ENCODE data around the gene ELN. TPM values are rescaled to one million over a fixed set of nuclear protein-coding genes. Genes with fewer than 3 reads are reported as not detected.

ELN gene
- total RNA-seq, 1 experiment from 2014 or later = 0.37 TPM

- Mint-ChIP-seq H3K27ac (no peak overlapping the region; a peak in 1 of 7 replicates), H3K9me3 (no peaks in the 10 kb centered on the region), H3K27me3 (ENCODE audit: low read depth) (peaks cover 7% of the 10 kb centered on the region), H3K36me3 (ENCODE audit: insufficient read depth in 1 of 3, low read depth in 3 of 3) (no peaks in the 10 kb centered on the region), H3K4me1 (no peaks in the 10 kb centered on the region), H3K4me3 (no peak overlapping the region)
- no peak overlapping the region for H3K14ac ChIP-seq (ENCODE audit: insufficient read depth, low read length)
- no peak overlapping the region for H3K4me2 ChIP-seq (ENCODE audit: insufficient read depth, insufficient read length, low read length)
- H2AK5ac ChIP-seq (ENCODE audit: insufficient read length, low read length) = no peak overlapping the region
- no peak overlapping the region for H4K8ac ChIP-seq (replicated peaks; ENCODE audit: insufficient read length, low read depth, low read length)
- TF ChIP-seq, protein P1, sequence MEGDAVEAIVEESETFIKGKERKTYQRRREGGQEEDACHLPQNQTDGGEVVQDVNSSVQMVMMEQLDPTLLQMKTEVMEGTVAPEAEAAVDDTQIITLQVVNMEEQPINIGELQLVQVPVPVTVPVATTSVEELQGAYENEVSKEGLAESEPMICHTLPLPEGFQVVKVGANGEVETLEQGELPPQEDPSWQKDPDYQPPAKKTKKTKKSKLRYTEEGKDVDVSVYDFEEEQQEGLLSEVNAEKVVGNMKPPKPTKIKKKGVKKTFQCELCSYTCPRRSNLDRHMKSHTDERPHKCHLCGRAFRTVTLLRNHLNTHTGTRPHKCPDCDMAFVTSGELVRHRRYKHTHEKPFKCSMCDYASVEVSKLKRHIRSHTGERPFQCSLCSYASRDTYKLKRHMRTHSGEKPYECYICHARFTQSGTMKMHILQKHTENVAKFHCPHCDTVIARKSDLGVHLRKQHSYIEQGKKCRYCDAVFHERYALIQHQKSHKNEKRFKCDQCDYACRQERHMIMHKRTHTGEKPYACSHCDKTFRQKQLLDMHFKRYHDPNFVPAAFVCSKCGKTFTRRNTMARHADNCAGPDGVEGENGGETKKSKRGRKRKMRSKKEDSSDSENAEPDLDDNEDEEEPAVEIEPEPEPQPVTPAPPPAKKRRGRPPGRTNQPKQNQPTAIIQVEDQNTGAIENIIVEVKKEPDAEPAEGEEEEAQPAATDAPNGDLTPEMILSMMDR (conservative IDR thresholded peaks at IDR 0.05) = no peak
- H3K9me3 ChIP-seq (ENCODE audit: control insufficient read depth, low read depth, low read length) = no peaks in the 10 kb centered on the region
- no peak overlapping the region for H3T11ph ChIP-seq (ENCODE audit: low read length)
- H3K27ac ChIP-seq (ENCODE audit: insufficient read length, low read depth, low read length) = no peak overlapping the region
- H3K4ac ChIP-seq (ENCODE audit: low read depth, low read length) = no peak overlapping the region
- no peaks in the 10 kb centered on the region for H4K20me1 ChIP-seq (ENCODE audit: control insufficient read depth, insufficient read depth, insufficient read length)
- H2BK5ac ChIP-seq (ENCODE audit: insufficient read length, low read length) = no peak overlapping the region
- H4K91ac ChIP-seq (ENCODE audit: insufficient read length, low read depth, low read length) = no peak overlapping the region
- H3K23me2 ChIP-seq (ENCODE audit: insufficient read length, low read depth, low read length, poor library complexity, severe bottlenecking) = no peaks in the 10 kb centered on the region
- H3K79me1 ChIP-seq (ENCODE audit: insufficient read depth, low read depth, low read length, poor library complexity, severe bottlenecking) = no peaks in the 10 kb centered on the region
- no peak overlapping the region for H3K56ac ChIP-seq (ENCODE audit: insufficient read length, low read depth, low read length)
- H3K18ac ChIP-seq (ENCODE audit: insufficient read length, low read depth, low read length) = no peak overlapping the region
- H2BK12ac ChIP-seq (ENCODE audit: insufficient read length, low read depth, low read length) = no peak overlapping the region
- no peak overlapping the region for H4K5ac ChIP-seq (ENCODE audit: insufficient read length, low read depth, low read length)
- no peak overlapping the region for H3K23ac ChIP-seq (ENCODE audit: insufficient read length, low read depth, low read length)
- no CpG with 5 or more reads among the region's 5 CpGs for WGBS (ENCODE audit: extremely low coverage, insufficient read length, low lambda C conversion rate)
- no peak overlapping the region for H2BK120ac ChIP-seq (ENCODE audit: low read depth, low read length, poor library complexity, severe bottlenecking)
- H2BK20ac ChIP-seq (ENCODE audit: low read depth, low read length, poor library complexity, severe bottlenecking) = no peak overlapping the region
- H3K4me1 ChIP-seq (ENCODE audit: insufficient read depth, low read length) = no peaks in the 10 kb centered on the region
- no peaks in the 10 kb centered on the region for H3K79me2 ChIP-seq (ENCODE audit: insufficient read depth, low read length)
- H2BK15ac ChIP-seq (ENCODE audit: low read depth, low read length) = no peak overlapping the region
- no peak overlapping the region for H2AFZ ChIP-seq (ENCODE audit: low read length)
- no peak overlapping the region for H3K9ac ChIP-seq (ENCODE audit: extremely low read depth, insufficient read length, low read length)
- DNase-seq = no peak
- H3K27me3 ChIP-seq (ENCODE audit: insufficient read depth, low read length) = no peaks in the 10 kb centered on the region
Measured at GRCh38 chr7:74006032-74006431, 21.9 kb upstream of the ELN start.
